ENCODE measurements around the gene CREM.
"Not testable (repeated sequence)": the region's sequence is repeated elsewhere in the genome, so short reads cannot be mapped to it uniquely, and the experiment has no call there.

Gene CREM

GRCh38 chr10:35126530-35127288 is at the start of gene CREM:
Gene CREM (plus strand): TSS chr10:35126846. CDS start chr10:35137836, 10,990 bp downstream.
- peak; percentile 98 for DNase-seq

- no peak for DNase-seq
These were observed 47.4 kb upstream of the CREM start for GRCh38 chr10:35079265-35079664.

- no peak for DNase-seq
These were observed 46.9 kb upstream of the CREM start for GRCh38 chr10:35079763-35080162.

- DNase-seq: not testable (repeated sequence)
These were observed 46.4 kb upstream of the CREM start for GRCh38 chr10:35080261-35080660.

GRCh38 chr10:35083242-35083641 is 43.4 kb upstream of the CREM start:
- no peak for DNase-seq

- no peak for DNase-seq
These were observed 37.0 kb upstream of the CREM start for GRCh38 chr10:35089611-35090161.

- peak; percentile 87 for DNase-seq
These were observed 36.3 kb upstream of the CREM start, which contains the start of gene CUL2 for GRCh38 chr10:35090162-35090954. Gene CUL2 (minus strand): TSS chr10:35090341. CDS start chr10:35071317, 19,024 bp downstream.

GRCh38 chr10:35091994-35092790 is 34.5 kb upstream of the CREM start:
- no peak for DNase-seq

GRCh38 chr10:35092851-35093250 is 33.8 kb upstream of the CREM start:
- DNase-seq: no peak

- no peak for DNase-seq
These were observed 30.3 kb upstream of the CREM start for GRCh38 chr10:35096312-35096711.

- DNase-seq: no peak
These were observed 29.1 kb upstream of the CREM start for GRCh38 chr10:35097510-35097909.

GRCh38 chr10:35103882-35104281 is 22.8 kb upstream of the CREM start:
- no peak for DNase-seq

GRCh38 chr10:35112571-35112970 is 14.1 kb upstream of the CREM start:
- DNase-seq: no peak

GRCh38 chr10:35119378-35119777 is 7.3 kb upstream of the CREM start:
- no peak for DNase-seq

GRCh38 chr10:35124540-35124939 is 2.1 kb upstream of the CREM start:
- no peak for DNase-seq

GRCh38 chr10:35126062-35126529 is 550 bp upstream of the CREM start:
- DNase-seq: no peak

- peak; percentile 57 for DNase-seq
These were observed 744 bp downstream of the CREM start for GRCh38 chr10:35127289-35127891.

- no peak for DNase-seq
These were observed 2.6 kb downstream of the CREM start for GRCh38 chr10:35129185-35129674.

- DNase-seq: no peak
These were observed 4.0 kb downstream of the CREM start for GRCh38 chr10:35130663-35131062.

- DNase-seq: no peak
These were observed 6.1 kb downstream of the CREM start for GRCh38 chr10:35132727-35133126.

- DNase-seq: no peak
These were observed 6.9 kb downstream of the CREM start for GRCh38 chr10:35133586-35133985.

- no peak for DNase-seq
These were observed 9.2 kb downstream of the CREM start for GRCh38 chr10:35135861-35136260.

Measured in GDM1 (cell line).